Hepatocyte (in vitro differentiated cells): ENCODE data around the gene DDR2.

ENCODE experiments used
- EZH2 ChIP-seq: fragments of 200-600 bp; sonication (generic); IDR thresholded peaks from 2 replicates; pipeline ENCODE4 v1.6.1; 2016; ENCODE audit warnings: antibody characterized with exemption, mild to moderate bottlenecking, borderline replicate concordance
- EZH2phosphoT487 ChIP-seq: fragments of 200-600 bp; sonication (generic); IDR thresholded peaks from one replicate; pipeline ENCODE4 v1.6.1; 2018; ENCODE audit warnings: antibody characterized with exemption, mild to moderate bottlenecking, low read depth, moderate library complexity; ENCODE audit not compliant: unreplicated experiment, severe bottlenecking
- TF ChIP-seq, protein P1 (sequence below): fragments of 200-600 bp; sonication (generic); IDR thresholded peaks from 2 replicates; pipeline ENCODE4 v1.5.1; 2016; ENCODE audit warnings: antibody characterized with exemption, mild to moderate bottlenecking; ENCODE audit not compliant: poor library complexity

DNA sequence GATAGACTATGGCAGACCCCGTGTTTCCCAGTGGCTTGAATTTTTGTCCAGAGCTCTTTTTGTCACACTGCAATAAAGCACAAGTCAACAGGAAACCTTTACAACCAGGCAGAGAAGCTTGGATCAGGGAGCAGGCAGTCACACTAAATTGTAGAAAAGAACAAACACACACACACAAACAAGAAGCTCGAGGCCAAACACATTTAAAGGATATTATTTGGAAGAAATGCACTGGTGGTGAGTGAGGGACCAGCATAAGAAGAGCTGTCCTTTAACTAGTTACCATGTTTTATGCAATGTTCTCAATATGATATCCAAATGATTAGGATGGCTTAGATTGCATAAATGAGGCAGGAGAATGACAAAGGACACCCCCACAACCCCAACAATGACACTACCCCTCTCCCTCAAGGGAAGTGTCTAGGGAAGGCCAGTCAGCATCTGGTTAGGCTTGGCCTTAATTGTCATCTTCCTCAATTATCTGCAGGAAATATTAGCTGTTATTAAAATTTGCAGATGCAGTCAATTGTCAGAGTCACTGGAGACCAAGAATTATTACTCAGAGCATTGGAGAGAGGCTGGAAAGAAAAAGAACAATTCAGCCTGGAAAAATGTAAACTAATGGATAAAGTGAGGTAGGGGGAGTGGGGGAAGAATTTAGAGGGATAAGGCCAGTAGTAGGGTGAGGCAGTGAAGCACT lies 35.3 kb downstream of the DDR2 start:
- TF ChIP-seq, protein P1, sequence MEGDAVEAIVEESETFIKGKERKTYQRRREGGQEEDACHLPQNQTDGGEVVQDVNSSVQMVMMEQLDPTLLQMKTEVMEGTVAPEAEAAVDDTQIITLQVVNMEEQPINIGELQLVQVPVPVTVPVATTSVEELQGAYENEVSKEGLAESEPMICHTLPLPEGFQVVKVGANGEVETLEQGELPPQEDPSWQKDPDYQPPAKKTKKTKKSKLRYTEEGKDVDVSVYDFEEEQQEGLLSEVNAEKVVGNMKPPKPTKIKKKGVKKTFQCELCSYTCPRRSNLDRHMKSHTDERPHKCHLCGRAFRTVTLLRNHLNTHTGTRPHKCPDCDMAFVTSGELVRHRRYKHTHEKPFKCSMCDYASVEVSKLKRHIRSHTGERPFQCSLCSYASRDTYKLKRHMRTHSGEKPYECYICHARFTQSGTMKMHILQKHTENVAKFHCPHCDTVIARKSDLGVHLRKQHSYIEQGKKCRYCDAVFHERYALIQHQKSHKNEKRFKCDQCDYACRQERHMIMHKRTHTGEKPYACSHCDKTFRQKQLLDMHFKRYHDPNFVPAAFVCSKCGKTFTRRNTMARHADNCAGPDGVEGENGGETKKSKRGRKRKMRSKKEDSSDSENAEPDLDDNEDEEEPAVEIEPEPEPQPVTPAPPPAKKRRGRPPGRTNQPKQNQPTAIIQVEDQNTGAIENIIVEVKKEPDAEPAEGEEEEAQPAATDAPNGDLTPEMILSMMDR = no peak
- no peak for TF ChIP-seq EZH2
- TF ChIP-seq EZH2phosphoT487 = no peak
